Measurements from ENCODE around the gene SLCO3A1.
A peak's percentile ranks its signal among the peaks of the same experiment; 100 is the strongest.

Gene SLCO3A1

GRCh38 chr15:91973481-91973880 lies 120.0 kb downstream of the SLCO3A1 start:
- DNase-seq = no peak

GRCh38 chr15:91974321-91974720 lies 120.8 kb downstream of the SLCO3A1 start:
- no peak for DNase-seq

DNA sequence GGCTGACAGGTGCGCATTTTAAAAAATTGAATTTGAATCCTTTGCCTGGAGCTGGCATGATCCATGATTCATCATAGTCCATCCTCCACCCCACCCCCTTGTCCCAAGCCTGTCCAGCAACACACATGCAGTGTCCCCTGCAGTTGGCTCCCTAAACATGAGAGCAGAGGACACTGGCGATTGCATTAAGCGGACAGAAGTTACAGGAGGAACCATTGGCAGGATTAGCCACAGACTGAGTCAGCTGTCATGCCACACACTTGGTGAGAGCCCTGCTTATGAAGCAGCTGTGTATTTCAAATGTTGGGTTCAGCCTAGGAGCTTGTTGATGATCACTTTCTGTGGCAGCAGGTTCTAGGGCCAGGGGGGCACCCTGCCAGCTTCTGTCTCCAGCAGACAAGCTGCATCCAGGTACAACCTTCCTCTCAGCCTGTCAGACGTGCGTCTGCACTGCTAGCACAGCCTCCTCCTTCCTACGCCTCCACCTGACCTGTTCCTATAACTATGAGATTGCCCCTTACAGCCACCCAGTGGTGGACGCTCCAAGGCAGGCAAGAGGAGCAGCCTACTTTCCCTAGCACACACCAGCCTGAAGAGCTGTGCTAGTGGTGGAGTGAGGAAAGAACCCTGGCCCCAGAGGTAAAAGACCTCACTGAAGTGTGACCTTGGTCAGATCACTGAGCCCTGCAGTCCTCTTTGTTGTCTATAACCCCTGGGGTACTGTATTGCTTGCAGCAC lies 121.9 kb downstream of the SLCO3A1 start:
- no peak for DNase-seq

DNA sequence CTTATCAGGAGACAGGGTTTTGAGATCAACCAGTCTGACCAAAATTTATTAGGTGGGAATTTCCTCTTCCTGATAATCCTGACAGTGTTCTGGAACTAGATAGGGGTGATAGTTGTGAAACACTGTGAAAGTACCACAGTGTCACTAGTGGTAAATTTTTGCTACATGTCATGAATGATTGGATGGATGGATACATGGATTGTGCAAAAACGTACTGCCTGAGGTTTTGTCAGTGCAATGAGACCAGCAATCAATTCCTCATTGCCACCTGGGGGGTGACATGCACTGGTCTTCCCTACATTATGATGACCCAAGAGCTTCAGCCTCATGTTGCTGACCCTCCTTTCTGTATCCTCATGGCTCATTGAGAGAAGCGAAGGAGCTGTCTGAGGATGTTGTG lies 123.5 kb downstream of the SLCO3A1 start:
- no peak for DNase-seq

DNA sequence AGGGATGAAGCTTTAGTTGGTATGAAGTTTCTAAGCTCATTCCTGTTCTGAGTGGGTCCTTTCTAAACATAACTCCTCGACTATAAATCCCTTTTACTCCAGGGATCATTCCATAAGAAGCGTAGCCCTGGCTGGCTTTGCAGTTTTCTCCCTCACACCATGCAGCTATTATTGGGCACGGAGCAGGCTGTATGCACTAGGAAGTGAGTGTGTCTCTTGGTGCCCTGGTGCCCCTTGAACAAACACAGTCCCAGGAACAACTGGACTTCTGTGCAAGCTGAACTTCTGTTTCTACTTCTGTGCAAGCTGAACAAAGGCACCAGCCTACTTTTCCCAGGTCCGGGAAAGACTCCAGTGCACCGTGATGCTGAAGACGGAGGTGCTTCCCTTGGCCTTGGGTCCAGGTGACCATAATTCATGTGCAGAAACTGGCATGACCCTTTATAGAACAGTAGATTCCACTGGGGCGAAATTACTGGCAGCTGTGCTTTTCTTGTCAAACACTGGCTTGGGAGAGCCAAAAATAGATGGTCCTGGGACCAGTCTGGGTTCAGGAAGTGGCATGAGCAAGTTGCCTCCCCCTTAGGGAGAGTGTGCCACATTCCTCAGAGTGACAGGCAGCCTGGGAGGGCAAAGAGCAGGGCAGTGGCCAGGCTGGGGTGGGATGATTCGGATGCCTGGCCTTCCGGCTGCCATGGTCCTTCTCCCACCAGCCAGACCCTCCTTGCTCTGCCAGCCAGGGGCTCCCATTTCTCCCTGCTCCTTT lies 127.2 kb downstream of the SLCO3A1 start:
- DNase-seq = no peak

DNA sequence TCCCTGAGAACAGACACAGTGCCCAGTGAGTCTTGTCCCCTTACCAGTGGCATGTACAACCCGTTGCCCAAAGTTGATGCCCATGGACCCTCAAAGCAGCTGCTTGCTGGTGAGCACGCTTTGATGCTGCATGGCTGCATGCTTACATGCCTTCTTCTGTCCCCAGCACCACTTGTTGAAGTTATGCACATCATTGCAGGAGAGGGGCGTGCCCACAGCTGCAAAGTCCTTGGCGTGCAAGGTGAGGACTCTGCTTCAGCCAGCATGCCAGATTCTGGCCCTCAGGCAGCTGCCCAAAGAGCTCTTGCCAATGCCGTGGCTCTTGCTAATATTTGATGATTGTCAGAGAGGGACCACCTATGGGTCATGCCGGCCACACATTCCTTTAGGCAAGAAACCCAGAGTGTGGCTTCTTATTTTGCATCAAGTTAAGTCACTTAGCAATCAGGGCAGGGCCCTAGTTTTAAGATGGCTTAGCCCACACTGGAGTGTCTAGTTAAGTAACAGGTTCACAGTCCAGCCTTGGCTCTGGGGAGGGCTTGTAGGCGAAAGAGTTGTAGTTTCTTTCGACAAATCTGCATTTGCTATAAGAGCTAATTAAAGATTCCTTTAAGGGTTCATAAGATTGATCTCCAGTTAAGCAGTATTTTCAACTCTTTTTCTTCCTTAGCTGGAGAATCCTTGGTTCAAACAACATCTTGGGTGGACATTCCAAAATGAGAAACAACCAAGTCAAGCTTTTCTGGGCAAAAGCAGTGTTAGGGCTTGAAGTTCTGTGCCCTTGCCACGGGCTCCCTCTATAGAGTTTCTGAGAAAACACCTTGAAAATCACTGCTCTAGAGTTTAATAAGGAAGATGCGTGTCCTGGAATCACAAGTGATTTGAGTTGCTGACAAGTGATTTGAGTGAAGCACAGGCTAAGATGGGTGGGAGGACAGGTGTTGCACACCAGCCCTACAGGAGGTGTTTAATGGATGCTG lies 128.6 kb downstream of the SLCO3A1 start:
- no peak for DNase-seq

DNA sequence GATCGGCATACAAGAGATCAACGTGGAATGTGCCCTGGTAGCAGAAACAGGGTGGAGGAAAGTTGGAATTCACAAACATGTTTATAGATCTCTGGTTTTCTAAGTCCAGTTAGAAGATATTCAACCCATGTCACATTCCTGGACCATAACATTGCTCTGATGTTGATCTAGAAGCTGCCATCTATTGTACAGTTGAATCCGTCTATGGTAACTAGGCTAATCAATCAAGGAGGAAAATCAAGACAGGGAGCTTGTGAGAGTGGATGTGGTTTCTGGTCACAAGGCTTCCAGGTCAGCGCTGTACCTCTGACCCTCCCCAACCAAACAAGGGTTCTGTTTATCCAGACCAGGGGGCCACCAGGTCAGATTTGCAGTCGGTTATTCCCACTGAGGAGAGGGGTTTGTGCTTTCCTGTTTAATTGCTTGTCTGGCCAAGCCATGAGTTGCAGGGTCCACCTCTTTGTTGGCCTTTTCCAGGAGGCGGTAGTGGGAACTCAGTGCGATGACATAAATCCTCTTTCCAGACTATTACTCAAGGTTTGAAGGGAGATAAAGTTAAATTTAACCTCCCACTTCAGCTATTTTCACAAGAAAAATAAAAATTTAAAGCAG lies 130.3 kb downstream of the SLCO3A1 start:
- DNase-seq = no peak

DNA sequence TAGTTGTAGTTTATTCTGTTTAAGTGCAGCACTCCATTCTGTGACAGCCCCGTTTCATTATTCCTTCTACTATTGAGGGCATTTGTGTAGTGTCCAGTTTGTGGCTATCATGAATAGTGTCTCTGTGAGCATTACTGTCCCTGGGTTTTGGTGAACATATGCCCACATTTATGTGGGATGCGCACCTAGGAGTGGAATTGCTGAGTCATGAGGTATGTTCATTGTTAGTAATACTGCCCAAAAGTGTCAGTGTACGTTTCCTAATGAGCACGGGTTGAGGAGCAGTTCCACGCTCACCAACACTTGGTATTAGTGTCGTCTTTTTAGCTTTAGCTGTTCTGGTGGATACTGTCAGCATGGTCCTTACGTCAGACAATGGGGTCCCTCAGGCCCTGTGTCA lies 131.8 kb downstream of the SLCO3A1 start:
- DNase-seq = no peak

DNA sequence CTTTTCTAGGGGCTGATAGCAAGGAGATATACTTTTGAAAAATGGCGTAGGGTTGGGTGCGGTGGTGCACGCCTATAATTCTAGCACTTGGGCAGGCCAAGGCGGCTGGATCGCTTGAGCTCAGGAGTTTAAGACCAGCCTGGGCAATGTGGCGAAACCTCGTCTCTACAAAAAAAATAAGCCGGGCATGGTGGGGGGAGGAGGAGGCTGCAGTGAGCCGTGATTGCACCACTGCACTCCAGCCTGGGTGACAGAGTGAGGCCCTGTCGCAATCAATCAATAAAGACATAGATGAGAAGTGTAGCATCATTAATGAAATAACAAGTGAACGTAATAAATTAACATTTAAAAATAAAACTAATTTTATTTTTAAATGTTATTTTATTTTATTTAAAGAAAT lies 134.6 kb downstream of the SLCO3A1 start:
- no peak for DNase-seq

- no peak for DNase-seq
Observed at GRCh38 chr15:91988655-91989054, 135.1 kb downstream of the SLCO3A1 start.

DNA sequence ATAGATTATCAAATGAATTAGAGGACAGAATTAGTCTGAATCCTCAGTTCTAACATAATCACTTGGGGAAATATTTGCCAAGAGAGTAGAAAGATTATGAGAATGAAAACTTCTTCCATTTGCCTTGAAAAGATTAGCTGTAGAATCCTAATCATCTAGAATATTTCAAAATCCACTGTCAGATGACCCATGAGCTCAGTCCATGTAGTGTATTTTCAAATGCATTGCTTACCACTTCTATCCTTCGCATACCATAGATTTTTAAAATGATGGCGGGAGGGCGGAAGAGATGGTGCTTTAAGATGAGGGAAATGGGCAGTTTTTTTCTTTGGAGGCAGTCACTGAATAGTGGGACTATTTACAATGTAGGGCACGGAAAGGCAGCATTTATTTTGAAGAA lies 136.3 kb downstream of the SLCO3A1 start:
- no peak for DNase-seq

GRCh38 chr15:91992945-91993344 lies 139.4 kb downstream of the SLCO3A1 start:
- no peak for DNase-seq

DNA sequence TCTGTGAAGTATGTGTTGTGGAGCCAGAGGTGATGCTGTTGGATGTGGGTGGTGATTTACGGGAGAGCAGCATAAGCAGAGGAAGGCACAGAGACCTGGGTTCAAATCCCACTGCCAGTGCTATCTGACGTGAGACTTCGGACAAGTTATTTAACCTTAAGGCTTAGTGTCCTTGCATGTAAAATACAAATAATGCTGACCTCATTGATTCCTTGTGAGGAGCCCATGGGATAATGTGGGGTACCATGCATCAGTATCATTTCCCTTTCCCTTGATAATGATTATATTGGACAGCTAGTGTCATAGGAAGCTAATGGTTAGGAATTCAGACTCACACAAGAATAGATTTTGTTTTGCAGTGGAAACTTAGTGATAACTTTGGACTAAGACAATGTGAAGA lies 141.6 kb downstream of the SLCO3A1 start:
- no peak for DNase-seq

GRCh38 chr15:91997163-91997562 lies 143.7 kb downstream of the SLCO3A1 start:
- no peak for DNase-seq

- DNase-seq = no peak
Observed at GRCh38 chr15:92000709-92001108, 147.2 kb downstream of the SLCO3A1 start.

DNA sequence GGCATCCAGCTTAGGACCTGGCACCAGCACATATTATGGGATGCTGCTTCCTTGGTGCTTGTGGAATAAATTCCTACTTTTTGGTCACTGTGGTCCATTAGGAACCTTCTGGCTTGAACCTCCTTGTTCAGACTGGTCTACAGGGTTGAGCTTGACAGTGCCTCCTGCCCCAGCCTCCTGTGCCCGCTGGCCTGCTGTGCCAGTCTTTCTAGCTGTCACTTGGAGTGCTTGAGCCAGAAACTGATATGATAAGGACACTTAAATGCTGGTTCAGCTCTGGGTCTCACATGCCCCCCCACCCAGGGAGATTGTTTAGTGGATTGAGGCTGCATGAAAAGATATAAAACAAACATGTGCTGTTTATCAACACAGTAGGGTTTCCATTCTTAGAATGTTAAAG lies 147.8 kb downstream of the SLCO3A1 start:
- DNase-seq = no peak

DNA sequence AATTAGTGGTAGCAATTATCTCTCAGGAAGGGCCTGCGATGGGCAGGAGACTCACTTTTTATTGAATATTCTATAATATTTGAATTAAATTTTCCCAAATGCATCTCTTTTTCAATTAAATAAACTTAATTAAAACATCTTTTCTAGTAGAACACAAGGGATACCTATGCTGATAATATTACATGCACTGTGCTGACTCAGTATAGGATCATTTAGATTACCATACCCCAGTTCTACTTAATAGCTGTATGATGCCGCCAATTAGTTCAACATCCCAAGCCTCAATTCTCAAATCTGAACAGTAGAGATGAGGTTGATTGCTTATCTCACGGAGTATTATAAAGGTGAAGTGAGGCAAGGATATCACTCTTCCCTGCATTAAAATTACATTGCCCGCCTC lies 149.2 kb downstream of the SLCO3A1 start:
- no peak for DNase-seq

DNA sequence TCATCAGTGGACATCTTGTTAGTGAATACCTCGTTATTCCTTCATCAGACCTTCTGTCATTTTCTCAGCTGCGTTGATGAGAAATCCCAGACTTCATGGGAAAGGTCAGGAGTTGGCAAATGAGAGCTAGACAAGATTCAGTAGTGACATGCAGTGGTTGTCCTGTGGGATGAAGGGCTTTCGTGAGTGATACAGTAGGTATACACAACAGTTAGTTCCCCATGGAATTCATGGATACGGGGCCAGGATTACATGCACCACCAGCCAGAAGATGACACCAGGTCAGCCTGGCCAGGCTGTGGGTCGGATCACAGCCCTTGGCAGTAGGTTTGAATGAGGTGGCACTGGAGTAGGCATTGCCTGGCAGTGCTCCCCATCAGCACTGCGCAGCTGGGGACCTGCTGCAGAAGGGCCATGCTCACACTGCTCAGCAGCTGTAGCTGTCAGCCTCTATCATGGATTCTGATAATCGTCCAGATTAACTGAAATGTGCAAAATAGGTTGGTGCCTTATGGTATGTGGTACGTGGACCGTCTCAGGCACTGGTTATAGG lies 150.1 kb downstream of the SLCO3A1 start:
- no peak for DNase-seq

DNA sequence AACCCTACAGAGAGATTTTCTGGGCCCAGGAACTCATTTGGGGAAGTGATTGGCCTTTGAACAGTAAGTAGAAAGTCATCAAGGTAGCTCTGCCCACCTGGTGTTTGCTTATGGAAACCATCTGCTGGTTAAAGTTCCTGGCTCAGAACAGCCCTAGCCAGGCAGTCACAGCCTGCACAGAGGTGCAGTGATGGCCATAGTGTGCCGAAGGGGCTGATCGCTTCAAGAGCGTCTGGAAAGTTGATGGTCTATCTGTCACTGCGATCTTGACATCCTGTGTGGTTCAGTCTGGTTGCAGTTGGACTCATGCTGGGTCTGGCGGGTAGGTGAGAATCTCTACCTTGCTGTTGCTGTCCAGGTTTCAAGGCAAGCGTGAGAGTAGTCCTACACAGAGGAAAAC lies 151.6 kb downstream of the SLCO3A1 start:
- DNase-seq = no peak

DNA sequence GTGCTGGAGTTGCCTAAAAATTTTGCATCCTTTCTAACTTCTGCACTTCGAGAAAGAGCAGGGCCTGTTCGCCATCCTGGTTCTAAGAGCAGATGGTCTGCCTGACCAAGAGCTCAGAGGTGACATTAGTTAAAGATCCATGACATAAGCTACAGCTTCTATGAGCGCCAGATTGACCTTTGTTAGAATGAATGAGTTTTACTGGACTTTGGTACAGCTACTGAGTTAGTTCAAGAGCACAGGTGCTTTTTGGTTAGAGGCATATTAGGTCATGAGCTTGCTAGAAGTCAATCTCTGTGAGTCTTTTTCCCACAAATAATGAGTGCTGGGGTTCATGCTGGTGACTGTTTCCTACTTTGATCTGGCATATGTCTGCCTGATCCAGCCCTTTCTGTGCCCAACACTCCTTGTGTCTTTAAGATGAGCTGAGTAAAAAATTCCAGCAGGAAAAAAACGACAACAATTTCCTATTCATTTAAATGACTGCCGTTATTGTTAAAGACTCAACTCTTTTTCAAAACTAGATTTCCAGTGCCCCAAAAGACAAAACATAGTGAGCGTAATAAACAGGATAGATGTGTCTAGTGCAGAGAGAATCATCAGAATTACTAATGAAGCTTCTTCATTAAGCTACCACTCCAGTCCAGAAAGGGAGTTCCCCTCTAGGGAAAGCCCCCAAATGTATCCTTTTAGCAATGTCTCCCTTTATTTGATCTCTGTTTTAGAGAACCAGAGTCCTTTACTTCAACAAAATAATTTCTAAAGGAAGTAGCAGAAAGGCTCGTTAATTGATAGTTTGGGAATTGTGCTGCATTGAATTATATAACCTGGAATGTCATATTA lies 152.9 kb downstream of the SLCO3A1 start:
- no peak for DNase-seq

- DNase-seq = peak; percentile 16
Observed at GRCh38 chr15:92009162-92009561, 155.7 kb downstream of the SLCO3A1 start.
